T-cell (primary cell): ENCODE measurements around the gene CPNE4. TPM values are rescaled to one million over a fixed set of nuclear protein-coding genes. Genes with fewer than 3 reads are reported as not detected.

ENCODE experiments used
- ATAC-seq, 4 experiments: fragments of 200-7000 bp in 3 of 4; fragments of 150-1000 bp in 1 of 4; cut with Tn5 transposase; replicated peaks in 1 of 4; 1 replicate in 3 of 4; 2 replicates in 1 of 4; pipeline ENCODE4 v1.10.0; 2021; ENCODE audit warnings: moderate library complexity in 3 of 4, mild to moderate bottlenecking in 2 of 4, moderate number of reproducible peaks in 1 of 4
- CTCF ChIA-PET, 2 donors: fragments of 300-600 bp; sonication (Branson Sonifier 250); formaldehyde crosslinking; loops; one replicate each; lab custom pipeline; 2022; ENCODE audit warnings: antibody characterized with exemption in 2 of 2; lab: Charles Lee
- POLR2A ChIA-PET, 2 donors: fragments of 300-600 bp; sonication (Branson Sonifier 250); formaldehyde crosslinking; loops; one replicate each; lab custom pipeline; 2022; ENCODE audit warnings: antibody characterized with exemption in 2 of 2; lab: Charles Lee
- DNase-seq, 35 experiments: peaks; one replicate each; pipeline versions ENCODE4 v3.0.0 to v3.0.0-alpha.2; 2013 to 2023
- H3K27ac ChIP-seq: one replicate; pipeline ENCODE4 v1.5.1; 2013; ENCODE audit warnings: low read length
- H3K27me3 ChIP-seq, 2 experiments: replicated peaks in 1 of 2; 1 replicate in 1 of 2; 2 replicates in 1 of 2; pipeline versions ENCODE4 v1.6.1 to v1.7.0; 2013; ENCODE audit warnings: low read length in 1 of 2, mixed read lengths in 1 of 2; ENCODE audit not compliant: control insufficient read depth in 2 of 2, insufficient read depth in 2 of 2; ENCODE audit errors: extremely low read depth in 1 of 2
- H3K36me3 ChIP-seq, 2 donors: 1 replicate in 1 of 2; 2 replicates in 1 of 2; pipeline versions ENCODE4 v1.6.1 to v1.7.0; 2013; ENCODE audit warnings: low read length in 1 of 2; ENCODE audit not compliant: control insufficient read depth in 2 of 2, insufficient read depth in 1 of 2; ENCODE audit errors: extremely low read depth in 1 of 2
- H3K4me1 ChIP-seq, 2 experiments: 1 replicate in 1 of 2; 2 replicates in 1 of 2; pipeline versions ENCODE4 v1.6.1 to v1.7.0; 2013; ENCODE audit warnings: low read length in 2 of 2, mixed read lengths in 1 of 2; ENCODE audit not compliant: insufficient read depth in 2 of 2, control insufficient read depth in 1 of 2; ENCODE audit errors: extremely low read depth in 1 of 2
- H3K4me3 ChIP-seq, 2 donors: 1 replicate in 1 of 2; 2 replicates in 1 of 2; pipeline versions ENCODE4 v1.5.1 to v1.7.0; 2013; ENCODE audit warnings: mild to moderate bottlenecking in 2 of 2, low read length in 1 of 2, moderate library complexity in 1 of 2; ENCODE audit not compliant: control insufficient read depth in 1 of 2; ENCODE audit errors: extremely low read depth in 1 of 2
- H3K9me3 ChIP-seq: 2 replicates; pipeline ENCODE4 v1.7.0; 2013
- H3K27ac Mint-ChIP-seq, 2 donors: one replicate each; pipeline ENCODE4 v1.8.0; 2020 to 2021; ENCODE audit warnings: mild to moderate bottlenecking in 2 of 2, mixed read lengths in 2 of 2
- H3K27me3 Mint-ChIP-seq, 2 donors: one replicate each; pipeline ENCODE4 v1.8.0; 2021 to 2022; ENCODE audit warnings: mixed read lengths in 2 of 2
- H3K36me3 Mint-ChIP-seq: one replicate; pipeline ENCODE4 v1.8.0; 2021; ENCODE audit warnings: mixed read lengths
- H3K4me1 Mint-ChIP-seq, 3 donors: one replicate each; pipeline ENCODE4 v1.8.0; 2020 to 2022; ENCODE audit warnings: mixed read lengths in 3 of 3, mild to moderate bottlenecking in 1 of 3
- H3K4me3 Mint-ChIP-seq, 3 donors: one replicate each; pipeline ENCODE4 v1.8.0; 2020 to 2022; ENCODE audit warnings: mild to moderate bottlenecking in 3 of 3, mixed read lengths in 3 of 3, moderate library complexity in 3 of 3
- H3K9me3 Mint-ChIP-seq, 3 donors: one replicate each; pipeline ENCODE4 v1.8.0; 2020 to 2022; ENCODE audit warnings: mixed read lengths in 3 of 3
- WGBS: methylation state at CpG from one replicate; pipeline ENCODE4 v1.1.5; 2013; ENCODE audit warnings: missing lambda C conversion rate; ENCODE audit not compliant: insufficient coverage; 5-methylcytosine and 5-hydroxymethylcytosine counted together
- total RNA-seq, 35 experiments: library from RNA in 6 of 35; stranded (reverse) in 6 of 35; fragments of 120-200 nt in 1 of 35; gene quantifications; one replicate each; pipeline versions ENCODE4 v1.2.1 to v1.2.4 and lab custom pipeline; 2013 to 2026

The CPNE4 gene
- total RNA-seq, 5 donors from 2014 or later (not counting 1 experiment from before 2014, with no cell fraction given) = not detected

- H3K4me1 Mint-ChIP-seq = no peaks in the 10 kb centered on the region
- H3K36me3 Mint-ChIP-seq = no peaks in the 10 kb centered on the region
- WGBS = no CpG with 5 or more reads among the region's 2 CpGs
- no peak overlapping the region for H3K4me3 ChIP-seq
- H3K27me3 Mint-ChIP-seq = peaks cover 5 to 22% of the 10 kb centered on the region in 2 donors
- H3K9me3 Mint-ChIP-seq = no peaks in the 10 kb centered on the region
- H3K9me3 ChIP-seq = no peaks in the 10 kb centered on the region
- CTCF ChIA-PET = interaction anchor here in 1 of 2 donors (0.6 kb wide), 1 partner anchor 540 kb away, joined by 3 read pairs; no protein-coding TSS in a partner anchor
- ATAC-seq (no peak), DNase-seq (no peak)
- H3K4me3 Mint-ChIP-seq = no peak overlapping the region
- no peaks in the 10 kb centered on the region for H3K36me3 ChIP-seq
- H3K27ac Mint-ChIP-seq = no peak overlapping the region
- POLR2A ChIA-PET = no interaction called here
- H3K4me1 ChIP-seq = no peaks in the 10 kb centered on the region
- H3K27ac ChIP-seq = no peak overlapping the region
- H3K27me3 ChIP-seq = no peaks in the 10 kb centered on the region
Observed at GRCh38 chr3:131811481-131811880, 223.3 kb downstream of the CPNE4 start.

- Mint-ChIP-seq H3K27ac (no peak overlapping the region), H3K36me3 (no peaks in the 10 kb centered on the region), H3K4me3 (no peak overlapping the region), H3K4me1 (no peaks in the 10 kb centered on the region), H3K9me3 (no peaks in the 10 kb centered on the region), H3K27me3 (peaks cover 8 to 27% of the 10 kb centered on the region in 2 donors)
- Histone ChIP-seq H3K27me3 (no peaks in the 10 kb centered on the region), H3K4me3 (no peak overlapping the region), H3K9me3 (no peaks in the 10 kb centered on the region), H3K27ac (no peak overlapping the region), H3K4me1 (no peaks in the 10 kb centered on the region), H3K36me3 (no peaks in the 10 kb centered on the region)
- CTCF ChIA-PET = no interaction called here
- ATAC-seq (no peak), DNase-seq (no peak)
- POLR2A ChIA-PET = no interaction called here
- no CpG with 5 or more reads among the region's 3 CpGs for WGBS
Observed at GRCh38 chr3:131807822-131808221, 227.0 kb downstream of the CPNE4 start.

- Histone ChIP-seq H3K4me3 (no peak overlapping the region), H3K4me1 (no peaks in the 10 kb centered on the region), H3K9me3 (no peaks in the 10 kb centered on the region), H3K27ac (no peak overlapping the region), H3K36me3 (no peaks in the 10 kb centered on the region), H3K27me3 (no peaks in the 10 kb centered on the region)
- no peak overlapping the region for H3K4me3 Mint-ChIP-seq
- no peak overlapping the region for H3K27ac Mint-ChIP-seq
- ChIA-PET POLR2A (no interaction called here), CTCF (no interaction called here)
- no peaks in the 10 kb centered on the region for H3K4me1 Mint-ChIP-seq
- no peaks in the 10 kb centered on the region for H3K9me3 Mint-ChIP-seq
- no peaks in the 10 kb centered on the region for H3K36me3 Mint-ChIP-seq
- no peak for ATAC-seq
- WGBS = 86% methylated on average over 1 of the region's 4 CpGs
- peaks cover 8 to 23% of the 10 kb centered on the region in 2 donors for H3K27me3 Mint-ChIP-seq
- no peak for DNase-seq
Observed at GRCh38 chr3:131806736-131807135, 228.1 kb downstream of the CPNE4 start.

- no peaks in the 10 kb centered on the region for H3K36me3 ChIP-seq
- Mint-ChIP-seq H3K36me3 (no peaks in the 10 kb centered on the region), H3K27ac (no peak overlapping the region), H3K4me3 (no peak overlapping the region), H3K27me3 (peaks cover 6 to 14% of the 10 kb centered on the region in 2 donors), H3K9me3 (no peaks in the 10 kb centered on the region), H3K4me1 (no peaks in the 10 kb centered on the region)
- POLR2A ChIA-PET = no interaction called here
- CTCF ChIA-PET = no interaction called here
- 84% methylated on average over 3 of the region's 3 CpGs for WGBS
- H3K27ac ChIP-seq = no peak overlapping the region
- no peaks in the 10 kb centered on the region for H3K4me1 ChIP-seq
- no peak for ATAC-seq
- no peak for DNase-seq
- no peak overlapping the region for H3K4me3 ChIP-seq
- H3K9me3 ChIP-seq = no peaks in the 10 kb centered on the region
- no peaks in the 10 kb centered on the region for H3K27me3 ChIP-seq
Observed at GRCh38 chr3:131804565-131805133, 230.2 kb downstream of the CPNE4 start.

GRCh38 chr3:131803113-131803512 is 231.7 kb downstream of the CPNE4 start:
- Histone ChIP-seq H3K36me3 (no peaks in the 10 kb centered on the region), H3K4me1 (no peaks in the 10 kb centered on the region), H3K9me3 (no peaks in the 10 kb centered on the region), H3K27ac (no peak overlapping the region), H3K4me3 (no peak overlapping the region), H3K27me3 (no peaks in the 10 kb centered on the region)
- no peaks in the 10 kb centered on the region for H3K4me1 Mint-ChIP-seq
- POLR2A ChIA-PET = no interaction called here
- H3K36me3 Mint-ChIP-seq = no peaks in the 10 kb centered on the region
- CTCF ChIA-PET = no interaction called here
- WGBS = no CpG with 5 or more reads among the region's 1 CpG
- H3K9me3 Mint-ChIP-seq = no peaks in the 10 kb centered on the region
- no peak overlapping the region for H3K4me3 Mint-ChIP-seq
- peaks cover 6 to 11% of the 10 kb centered on the region in 2 donors for H3K27me3 Mint-ChIP-seq
- no peak for ATAC-seq
- no peak overlapping the region for H3K27ac Mint-ChIP-seq
- no peak for DNase-seq

- H3K27me3 Mint-ChIP-seq = peaks cover 6 to 8% of the 10 kb centered on the region in 2 donors
- ATAC-seq = no peak
Observed at GRCh38 chr3:131802029-131802428, 232.8 kb downstream of the CPNE4 start.

More at GRCh38 chr3:131802029-131802428, 232.8 kb downstream of the CPNE4 start:
- H3K4me3 ChIP-seq = no peak overlapping the region
- ChIA-PET POLR2A (no interaction called here), CTCF (no interaction called here)
- H3K4me1 Mint-ChIP-seq = no peaks in the 10 kb centered on the region
- H3K36me3 Mint-ChIP-seq = no peaks in the 10 kb centered on the region
- H3K27me3 ChIP-seq = no peaks in the 10 kb centered on the region
- no peak overlapping the region for H3K4me3 Mint-ChIP-seq
- no peak for DNase-seq
- no peaks in the 10 kb centered on the region for H3K9me3 Mint-ChIP-seq
- H3K9me3 ChIP-seq = no peaks in the 10 kb centered on the region
- no peaks in the 10 kb centered on the region for H3K4me1 ChIP-seq
- WGBS = no CpG with 5 or more reads among the region's 3 CpGs
- no peak overlapping the region for H3K27ac Mint-ChIP-seq
- no peak overlapping the region for H3K27ac ChIP-seq
- no peaks in the 10 kb centered on the region for H3K36me3 ChIP-seq
